T-helper 2 cell treated with Interferon-gamma antibody and Interleukin-4, amounts not matched to agents 5 μg/mL and 100 μg/mL, for 36 hours (primary cell): ENCODE measurements around the gene CTNNA2.

Source experiments
- DNase-seq: peaks from one replicate; pipeline ENCODE4 v3.0.0; 2021; ENCODE audit warnings: low spot score
- H3K27ac Mint-ChIP-seq: one replicate; pipeline ENCODE4 v1.8.0; 2021; ENCODE audit warnings: mild to moderate bottlenecking, mixed read lengths
- H3K27me3 Mint-ChIP-seq: one replicate; pipeline ENCODE4 v1.8.0; 2021; ENCODE audit warnings: low read depth, mixed read lengths
- H3K36me3 Mint-ChIP-seq: one replicate; pipeline ENCODE4 v1.8.0; 2021; ENCODE audit warnings: low read depth, mixed read lengths
- H3K4me1 Mint-ChIP-seq: one replicate; pipeline ENCODE4 v1.8.0; 2021; ENCODE audit warnings: low read depth, mixed read lengths
- H3K4me3 Mint-ChIP-seq: one replicate; pipeline ENCODE4 v1.8.0; 2022; ENCODE audit warnings: mild to moderate bottlenecking, moderate library complexity, mixed read lengths
- H3K9me3 Mint-ChIP-seq: one replicate; pipeline ENCODE4 v1.8.0; 2021; ENCODE audit warnings: mixed read lengths

Gene CTNNA2

DNA sequence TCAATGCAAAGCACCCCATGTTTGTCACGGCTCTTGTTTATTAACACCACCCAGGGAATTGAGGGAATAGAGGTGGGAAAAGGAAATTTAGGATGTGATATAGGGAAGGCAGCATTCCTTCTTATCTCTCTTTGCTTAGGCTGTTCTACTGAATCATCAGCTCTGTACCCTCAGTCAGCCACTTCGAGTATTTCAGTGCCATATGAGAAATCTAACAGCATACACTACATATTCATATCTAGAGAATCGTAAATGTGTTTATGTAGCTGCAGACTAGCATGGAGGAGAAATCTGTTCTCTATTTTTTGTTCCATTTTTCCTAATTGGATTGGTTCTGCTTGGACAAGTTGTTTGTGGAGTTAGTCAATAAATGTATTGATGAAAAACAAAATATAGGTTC lies 187.8 kb downstream of the CTNNA2 start:
- Mint-ChIP-seq H3K4me3 (no peak overlapping the region), H3K27ac (no peak overlapping the region), H3K27me3 (no peaks in the 10 kb centered on the region), H3K36me3 (no peaks in the 10 kb centered on the region), H3K9me3 (peaks cover 23% of the 10 kb centered on the region), H3K4me1 (no peaks in the 10 kb centered on the region)
- no peak for DNase-seq

DNA sequence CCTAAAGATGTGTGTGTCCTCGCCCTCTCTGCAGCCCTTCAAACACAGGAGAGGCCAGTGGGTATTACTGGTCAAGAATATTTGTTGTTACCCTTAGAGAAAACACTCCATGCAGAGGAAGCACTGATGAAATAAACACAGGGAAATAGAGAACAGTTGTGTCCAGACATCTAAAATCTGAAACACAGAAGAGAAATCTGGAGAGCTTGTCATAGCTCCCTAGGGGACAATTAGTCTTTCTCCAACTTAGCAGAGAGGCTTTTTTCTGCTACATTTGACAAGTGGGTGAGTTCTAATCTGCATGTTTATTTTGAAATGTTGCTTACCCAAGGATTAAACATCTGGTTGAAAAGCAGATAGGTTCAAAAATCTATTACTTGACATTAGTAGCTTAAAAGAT lies 190.1 kb downstream of the CTNNA2 start:
- Mint-ChIP-seq H3K36me3 (no peaks in the 10 kb centered on the region), H3K27ac (no peak overlapping the region), H3K4me1 (no peaks in the 10 kb centered on the region), H3K9me3 (peaks cover 19% of the 10 kb centered on the region), H3K27me3 (no peaks in the 10 kb centered on the region), H3K4me3 (no peak overlapping the region)
- DNase-seq, result no peak

DNA sequence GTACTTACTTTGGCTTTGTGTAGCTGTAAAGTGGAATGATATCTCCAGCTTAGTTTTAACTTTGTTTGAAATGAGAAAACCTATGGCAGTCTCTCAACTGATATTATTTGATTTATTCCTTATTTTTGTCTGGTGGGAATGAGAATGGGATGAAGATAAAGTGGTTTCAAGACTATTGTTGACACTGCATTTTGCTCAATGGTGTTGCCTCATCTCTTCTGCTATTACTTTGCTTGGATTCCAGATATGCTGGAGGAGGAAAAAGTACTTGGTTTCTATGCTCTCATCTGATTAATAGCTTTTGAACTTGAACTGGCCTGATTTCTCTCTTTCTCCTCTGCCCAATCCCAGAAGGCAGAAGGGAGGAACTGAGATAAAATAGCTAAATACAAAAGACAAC lies 198.2 kb downstream of the CTNNA2 start:
- no peaks in the 10 kb centered on the region for H3K36me3 Mint-ChIP-seq
- DNase-seq, result no peak
- H3K27ac Mint-ChIP-seq, result no peak overlapping the region
- H3K27me3 Mint-ChIP-seq, result no peaks in the 10 kb centered on the region
- H3K4me1 Mint-ChIP-seq, result no peaks in the 10 kb centered on the region
- peaks cover 22% of the 10 kb centered on the region for H3K9me3 Mint-ChIP-seq
- H3K4me3 Mint-ChIP-seq, result no peak overlapping the region

DNA sequence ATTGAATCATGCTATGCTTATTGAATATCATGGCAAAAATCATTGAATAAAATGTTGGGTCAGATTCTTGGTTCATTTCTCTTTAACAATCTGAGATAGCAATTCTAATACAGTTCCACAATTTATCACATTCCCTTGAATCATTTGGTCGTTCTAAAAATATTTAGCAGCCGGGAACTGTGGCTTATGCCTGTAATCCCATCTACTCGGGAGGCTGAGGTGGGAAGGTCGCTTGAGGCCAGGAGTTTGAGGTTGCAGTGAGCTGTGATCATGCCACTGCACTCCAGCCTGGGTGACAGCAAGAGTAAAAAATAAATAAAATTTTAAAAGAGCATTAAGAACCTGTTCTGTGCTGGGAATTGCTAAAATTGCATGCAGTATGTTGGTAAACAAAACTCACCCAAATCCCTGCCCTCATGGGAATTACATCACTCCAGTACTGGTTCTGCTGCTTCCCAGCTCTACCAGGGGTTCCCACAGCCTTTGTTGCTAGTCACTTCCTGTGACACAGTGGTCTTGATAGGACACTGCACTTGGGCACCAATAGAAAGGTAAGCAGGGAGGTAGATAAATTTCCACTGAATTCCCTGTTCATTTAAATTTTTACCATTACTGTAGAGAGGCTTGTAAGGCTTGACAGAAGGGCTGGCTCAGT lies 200.4 kb downstream of the CTNNA2 start:
- Mint-ChIP-seq H3K4me1 (no peaks in the 10 kb centered on the region), H3K4me3 (no peak overlapping the region), H3K27me3 (no peaks in the 10 kb centered on the region), H3K9me3 (peaks cover 19% of the 10 kb centered on the region), H3K36me3 (no peaks in the 10 kb centered on the region), H3K27ac (no peak overlapping the region)
- DNase-seq, result no peak

DNA sequence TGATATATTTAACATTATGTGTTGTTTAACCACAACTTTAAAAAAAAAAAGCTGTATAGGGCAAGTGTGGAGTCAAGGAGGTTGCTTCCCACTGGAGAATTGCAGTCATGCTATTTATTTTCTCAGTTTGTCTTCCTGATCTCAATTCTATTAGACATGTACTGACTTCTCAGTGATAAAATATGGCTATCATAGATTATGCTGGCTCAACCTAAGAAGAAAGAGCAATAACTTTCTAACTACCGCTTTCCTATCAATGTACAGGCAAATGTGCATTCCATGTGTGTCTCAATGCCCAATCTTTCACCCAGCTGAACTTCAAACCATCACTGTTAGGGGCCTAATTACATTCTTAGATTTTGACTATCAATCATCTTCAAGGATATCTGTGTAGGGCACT lies 201.4 kb downstream of the CTNNA2 start:
- Mint-ChIP-seq H3K27ac (no peak overlapping the region), H3K9me3 (peaks cover 17% of the 10 kb centered on the region), H3K4me3 (no peak overlapping the region), H3K27me3 (no peaks in the 10 kb centered on the region), H3K36me3 (no peaks in the 10 kb centered on the region), H3K4me1 (no peaks in the 10 kb centered on the region)
- DNase-seq, result no peak

DNA sequence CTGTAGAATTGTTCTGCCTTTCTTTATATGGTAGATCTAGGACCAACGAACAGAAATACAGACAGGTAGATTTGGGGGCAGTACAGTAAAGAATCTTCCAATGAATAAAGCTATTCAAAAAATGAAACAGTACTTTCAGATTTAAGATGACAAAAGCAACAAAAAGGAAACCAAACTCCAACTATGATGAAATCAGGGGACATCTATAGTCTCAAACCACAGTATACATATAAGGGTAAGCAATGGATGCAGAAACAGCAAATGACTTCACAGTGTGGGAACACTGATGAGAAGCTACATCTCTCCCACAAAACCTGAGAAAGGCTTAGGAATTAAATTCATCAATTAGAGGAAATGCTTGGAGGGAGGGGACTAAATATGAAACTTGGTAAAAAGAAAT lies 202.5 kb downstream of the CTNNA2 start:
- no peaks in the 10 kb centered on the region for H3K27me3 Mint-ChIP-seq
- H3K27ac Mint-ChIP-seq, result no peak overlapping the region
- H3K36me3 Mint-ChIP-seq, result no peaks in the 10 kb centered on the region
- H3K4me1 Mint-ChIP-seq, result no peaks in the 10 kb centered on the region
- H3K9me3 Mint-ChIP-seq, result peaks cover 14% of the 10 kb centered on the region
- H3K4me3 Mint-ChIP-seq, result no peak overlapping the region
- DNase-seq, result no peak

DNA sequence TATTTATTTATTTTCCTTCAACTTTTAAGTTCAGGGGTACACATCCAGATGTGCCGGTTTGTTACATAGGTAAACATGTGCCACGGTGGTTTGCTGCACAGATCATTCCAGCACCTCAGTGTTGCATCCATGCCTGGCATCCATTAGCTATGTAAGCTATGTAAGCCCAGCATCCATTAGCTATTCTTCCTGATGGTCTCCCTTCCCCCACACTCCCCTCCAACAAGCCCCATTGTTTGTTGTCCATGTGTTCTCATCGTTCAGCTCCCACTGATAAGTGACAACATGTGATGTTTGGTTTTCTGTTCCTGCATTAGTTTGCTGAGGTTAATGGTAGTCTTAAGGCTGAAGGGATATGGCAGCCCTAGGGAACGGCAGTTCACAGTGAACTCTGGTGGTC lies 203.4 kb downstream of the CTNNA2 start:
- no peak overlapping the region for H3K27ac Mint-ChIP-seq
- no peaks in the 10 kb centered on the region for H3K36me3 Mint-ChIP-seq
- H3K4me3 Mint-ChIP-seq, result no peak overlapping the region
- no peaks in the 10 kb centered on the region for H3K4me1 Mint-ChIP-seq
- H3K27me3 Mint-ChIP-seq, result no peaks in the 10 kb centered on the region
- peaks cover 14% of the 10 kb centered on the region for H3K9me3 Mint-ChIP-seq
- no peak for DNase-seq

DNA sequence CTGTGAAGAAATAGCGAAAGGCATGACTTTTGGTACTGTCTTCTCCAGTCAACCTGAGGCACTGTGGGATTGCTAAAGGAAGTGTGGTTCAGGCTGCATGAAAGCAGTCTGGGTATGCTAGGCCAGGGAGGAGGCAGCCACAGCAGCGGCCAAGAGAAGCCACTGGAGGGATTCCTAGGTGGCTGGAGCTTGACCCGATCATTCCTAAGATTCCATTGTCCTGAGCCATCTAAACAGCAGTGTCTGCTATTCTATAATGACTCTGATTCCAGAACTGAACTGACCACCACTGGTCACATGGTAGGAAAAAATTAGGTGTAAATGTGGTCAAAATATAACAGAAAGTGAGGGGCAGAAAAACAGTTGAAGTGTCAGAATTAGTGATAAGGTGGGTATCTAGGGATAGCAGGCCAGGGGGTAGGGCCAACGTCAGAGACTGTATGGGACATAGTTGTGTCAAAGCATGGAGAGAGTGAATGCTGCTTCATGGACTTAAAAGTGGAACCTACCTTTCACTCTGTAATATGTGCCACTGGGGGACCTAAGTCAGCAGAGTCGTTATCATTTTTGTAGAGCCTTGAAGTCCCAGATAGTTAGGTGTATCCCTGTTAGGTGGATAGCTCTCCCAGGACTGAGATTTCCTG lies 204.6 kb downstream of the CTNNA2 start:
- no peak overlapping the region for H3K27ac Mint-ChIP-seq
- no peaks in the 10 kb centered on the region for H3K36me3 Mint-ChIP-seq
- H3K27me3 Mint-ChIP-seq, result no peaks in the 10 kb centered on the region
- DNase-seq, result no peak
- H3K4me1 Mint-ChIP-seq, result no peaks in the 10 kb centered on the region
- H3K4me3 Mint-ChIP-seq, result no peak overlapping the region
- peaks cover 15% of the 10 kb centered on the region for H3K9me3 Mint-ChIP-seq

DNA sequence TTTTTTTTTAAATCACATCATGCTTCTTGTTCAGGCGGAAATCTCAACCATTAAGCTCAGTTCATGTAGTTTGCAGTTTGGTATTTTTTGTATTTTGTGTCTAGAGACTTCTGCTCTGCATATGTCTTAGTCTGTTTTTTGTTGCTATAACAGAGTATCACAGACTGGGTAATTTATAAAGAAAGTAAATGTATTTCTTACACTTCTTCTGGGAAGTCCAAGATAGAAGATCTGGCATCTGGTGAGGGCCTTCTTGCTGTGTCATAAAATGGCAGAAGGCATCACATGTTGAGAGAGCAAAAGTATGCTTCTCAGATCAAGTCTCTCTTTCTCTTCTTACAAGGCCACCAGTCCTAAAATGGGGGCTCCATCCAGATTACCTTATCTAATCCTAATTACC lies 208.2 kb downstream of the CTNNA2 start:
- Mint-ChIP-seq H3K4me1 (no peaks in the 10 kb centered on the region), H3K27me3 (no peaks in the 10 kb centered on the region), H3K4me3 (no peak overlapping the region), H3K27ac (no peak overlapping the region), H3K36me3 (no peaks in the 10 kb centered on the region), H3K9me3 (peaks cover 14% of the 10 kb centered on the region)
- DNase-seq, result no peak

DNA sequence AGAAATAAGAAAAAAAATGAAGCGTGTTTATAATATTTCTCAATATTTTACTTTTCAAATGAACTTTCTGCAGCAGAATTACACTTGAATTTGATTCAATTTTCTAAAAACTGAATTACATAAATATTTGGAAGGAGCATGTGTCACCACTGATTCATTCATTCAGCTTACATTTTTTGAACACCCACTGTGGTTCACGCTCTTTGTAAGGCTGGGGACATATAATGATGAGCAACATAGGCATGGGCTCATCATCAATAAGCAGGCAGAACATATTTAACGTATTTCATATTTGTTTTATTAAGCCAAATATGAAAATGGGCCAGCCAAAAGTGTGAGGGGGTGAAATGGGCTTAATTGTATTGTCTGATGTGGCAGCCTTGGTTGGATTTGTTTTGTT lies 209.1 kb downstream of the CTNNA2 start:
- H3K27me3 Mint-ChIP-seq, result no peaks in the 10 kb centered on the region
- H3K9me3 Mint-ChIP-seq, result peaks cover 14% of the 10 kb centered on the region
- no peaks in the 10 kb centered on the region for H3K36me3 Mint-ChIP-seq

DNA sequence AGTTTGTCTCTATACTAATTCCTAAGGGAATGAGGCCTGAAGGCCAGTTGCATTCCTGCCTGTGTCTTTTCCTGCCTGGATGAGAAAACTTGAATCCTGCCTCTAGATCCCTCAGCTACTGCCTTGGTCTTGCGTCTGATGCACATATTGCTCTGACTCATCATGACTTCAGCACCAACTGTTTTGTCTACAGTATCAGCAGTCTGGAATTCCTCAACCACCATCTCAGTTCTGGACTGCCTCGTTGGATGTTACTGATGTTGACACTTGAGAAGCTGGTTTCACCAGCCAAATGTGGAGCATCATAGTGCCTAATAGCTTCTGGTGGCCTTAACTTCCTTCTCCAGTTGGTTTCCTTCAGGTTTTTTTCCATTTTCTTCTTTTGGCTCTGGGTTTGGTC lies 211.0 kb downstream of the CTNNA2 start:
- Mint-ChIP-seq H3K4me1 (no peaks in the 10 kb centered on the region), H3K27ac (no peak overlapping the region), H3K27me3 (no peaks in the 10 kb centered on the region), H3K4me3 (no peak overlapping the region), H3K36me3 (no peaks in the 10 kb centered on the region), H3K9me3 (peaks cover 18% of the 10 kb centered on the region)
- DNase-seq, result no peak

More for the DNA sequence above, 209.1 kb downstream of the CTNNA2 start:
- Mint-ChIP-seq H3K4me1 (no peaks in the 10 kb centered on the region), H3K27ac (no peak overlapping the region), H3K4me3 (no peak overlapping the region)
- DNase-seq, result no peak

DNA sequence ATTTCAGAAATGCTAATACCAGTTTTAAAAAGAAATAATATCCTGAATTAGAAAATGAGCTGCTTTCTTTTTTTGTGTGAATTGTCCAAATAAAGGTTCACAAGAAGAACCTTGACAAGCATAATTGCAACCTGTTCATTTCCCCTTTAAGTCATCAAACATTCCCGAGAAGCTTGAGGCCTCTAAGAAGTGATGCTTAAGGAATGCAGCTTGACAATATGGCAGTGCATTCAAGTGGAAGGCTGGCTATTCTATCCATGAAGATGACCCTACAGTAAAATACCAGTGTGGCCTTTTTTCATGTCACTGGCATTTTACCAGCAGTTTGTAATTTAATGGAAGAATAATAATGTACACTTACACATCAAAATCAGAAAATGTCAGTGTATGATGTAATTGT lies 216.7 kb downstream of the CTNNA2 start:
- no peak overlapping the region for H3K27ac Mint-ChIP-seq
- H3K27me3 Mint-ChIP-seq, result no peaks in the 10 kb centered on the region

DNA sequence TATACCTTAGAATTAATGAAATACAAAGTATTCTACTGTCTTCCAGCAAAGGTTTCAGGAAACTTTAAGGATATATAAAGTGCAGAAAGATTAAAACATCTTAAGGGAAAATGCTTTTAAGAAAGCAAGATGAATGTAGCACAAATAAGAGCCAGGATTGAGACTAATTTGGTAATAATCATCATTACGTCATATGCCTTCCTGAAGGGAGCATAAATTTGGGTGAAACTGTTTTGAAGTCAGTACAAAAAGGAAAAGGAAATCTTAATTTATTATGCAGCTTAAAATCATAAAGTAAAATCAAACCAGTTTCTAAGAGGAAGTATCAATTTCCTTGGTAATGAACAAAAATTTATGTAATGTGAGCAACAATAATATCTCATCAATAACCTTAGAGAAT lies 221.7 kb downstream of the CTNNA2 start:
- Mint-ChIP-seq H3K4me3 (no peak overlapping the region), H3K4me1 (no peaks in the 10 kb centered on the region), H3K9me3 (peaks cover 18% of the 10 kb centered on the region), H3K27me3 (no peaks in the 10 kb centered on the region), H3K27ac (no peak overlapping the region), H3K36me3 (no peaks in the 10 kb centered on the region)
- DNase-seq, result no peak

More for the DNA sequence above, 216.7 kb downstream of the CTNNA2 start:
- no peaks in the 10 kb centered on the region for H3K36me3 Mint-ChIP-seq
- peaks cover 15% of the 10 kb centered on the region for H3K9me3 Mint-ChIP-seq
- H3K4me1 Mint-ChIP-seq, result no peaks in the 10 kb centered on the region
- H3K4me3 Mint-ChIP-seq, result no peak overlapping the region
- no peak for DNase-seq

DNA sequence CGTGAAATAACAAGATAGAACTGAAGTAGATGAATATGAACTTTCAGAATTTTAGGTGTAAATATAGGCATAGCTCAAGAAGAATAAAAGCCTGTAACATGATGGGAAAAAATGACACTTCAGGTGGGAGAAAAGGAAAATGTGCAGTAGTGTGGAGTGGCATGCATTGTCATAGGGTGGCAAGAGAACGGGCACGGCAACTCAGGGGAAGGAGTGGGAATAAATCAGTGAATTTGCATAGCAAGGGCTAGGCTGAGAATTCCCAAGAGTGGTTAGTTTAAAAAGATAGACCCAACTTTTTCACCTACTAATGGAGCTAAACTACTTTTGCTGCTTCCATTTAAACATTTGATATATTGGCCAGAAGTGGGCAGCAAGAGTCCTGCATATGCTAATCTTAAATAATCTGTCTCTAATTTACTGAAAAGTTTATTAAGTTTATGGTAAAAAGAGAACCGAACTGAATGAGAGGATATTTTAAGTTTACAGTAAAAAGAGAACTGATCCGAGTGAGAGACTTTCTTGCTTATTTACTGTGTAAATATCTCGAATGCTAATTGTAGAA lies 228.1 kb downstream of the CTNNA2 start:
- peaks cover 21% of the 10 kb centered on the region for H3K9me3 Mint-ChIP-seq

DNA sequence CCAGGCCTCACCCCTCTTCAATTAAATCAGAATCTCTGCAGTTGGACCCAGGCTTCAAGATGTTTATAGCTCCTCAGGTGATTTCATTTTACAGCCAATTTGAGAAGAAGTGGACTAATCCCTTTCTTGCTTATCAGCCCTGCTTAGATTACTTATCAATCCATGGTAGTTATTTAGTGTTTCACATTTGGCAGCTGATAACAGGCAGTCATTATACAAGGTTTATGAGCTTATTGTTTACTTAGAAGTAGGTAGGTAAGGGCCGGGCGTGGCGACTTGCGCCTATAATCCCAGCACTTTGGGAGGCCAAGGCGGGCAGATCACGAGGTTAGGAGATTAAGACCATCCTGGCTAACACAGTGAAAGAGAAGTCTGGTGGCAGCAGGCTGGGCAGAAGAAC lies 237.5 kb downstream of the CTNNA2 start:
- Mint-ChIP-seq H3K4me1 (no peaks in the 10 kb centered on the region), H3K4me3 (no peak overlapping the region), H3K27ac (no peak overlapping the region), H3K9me3 (peaks cover 17% of the 10 kb centered on the region), H3K27me3 (no peaks in the 10 kb centered on the region), H3K36me3 (no peaks in the 10 kb centered on the region)
- no peak for DNase-seq

More for the DNA sequence above, 228.1 kb downstream of the CTNNA2 start:
- Mint-ChIP-seq H3K27ac (no peak overlapping the region), H3K27me3 (no peaks in the 10 kb centered on the region), H3K36me3 (no peaks in the 10 kb centered on the region), H3K4me1 (no peaks in the 10 kb centered on the region), H3K4me3 (no peak overlapping the region)
- no peak for DNase-seq
